ENCODE measurements around the gene NCR1.

DNA sequence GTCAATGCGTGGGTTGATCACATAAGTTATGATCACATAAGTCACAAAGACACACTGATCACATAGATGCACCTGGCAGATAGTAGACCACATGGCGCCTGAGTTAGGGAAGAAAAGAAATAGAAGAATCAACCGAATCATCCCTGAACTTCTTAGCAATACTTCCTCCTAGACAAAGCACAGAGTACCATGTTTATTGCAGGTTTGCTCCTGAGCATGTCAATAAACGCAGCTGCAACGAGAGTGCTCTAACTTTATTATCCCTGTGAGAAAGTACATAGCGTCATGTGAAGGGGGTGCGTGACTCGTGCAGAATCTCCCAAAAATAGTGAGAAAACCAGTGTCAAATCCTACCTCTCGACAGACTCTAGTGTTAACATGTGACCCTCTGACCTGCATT is 17.3 kb downstream of the NCR1 start:
- TF ChIP-seq, protein P1, sequence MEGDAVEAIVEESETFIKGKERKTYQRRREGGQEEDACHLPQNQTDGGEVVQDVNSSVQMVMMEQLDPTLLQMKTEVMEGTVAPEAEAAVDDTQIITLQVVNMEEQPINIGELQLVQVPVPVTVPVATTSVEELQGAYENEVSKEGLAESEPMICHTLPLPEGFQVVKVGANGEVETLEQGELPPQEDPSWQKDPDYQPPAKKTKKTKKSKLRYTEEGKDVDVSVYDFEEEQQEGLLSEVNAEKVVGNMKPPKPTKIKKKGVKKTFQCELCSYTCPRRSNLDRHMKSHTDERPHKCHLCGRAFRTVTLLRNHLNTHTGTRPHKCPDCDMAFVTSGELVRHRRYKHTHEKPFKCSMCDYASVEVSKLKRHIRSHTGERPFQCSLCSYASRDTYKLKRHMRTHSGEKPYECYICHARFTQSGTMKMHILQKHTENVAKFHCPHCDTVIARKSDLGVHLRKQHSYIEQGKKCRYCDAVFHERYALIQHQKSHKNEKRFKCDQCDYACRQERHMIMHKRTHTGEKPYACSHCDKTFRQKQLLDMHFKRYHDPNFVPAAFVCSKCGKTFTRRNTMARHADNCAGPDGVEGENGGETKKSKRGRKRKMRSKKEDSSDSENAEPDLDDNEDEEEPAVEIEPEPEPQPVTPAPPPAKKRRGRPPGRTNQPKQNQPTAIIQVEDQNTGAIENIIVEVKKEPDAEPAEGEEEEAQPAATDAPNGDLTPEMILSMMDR (IDR thresholded peaks at IDR 0.05) = no peak
- TF ChIP-seq POLR2A (IDR thresholded peaks at IDR 0.05) (no peak), EP300 (IDR thresholded peaks at IDR 0.05) (no peak), POLR2AphosphoS5 (IDR thresholded peaks at IDR 0.05) (no peak)
